ENCODE results near the gene SIGLEC7.
"Not testable (repeated sequence)": the region's sequence is repeated elsewhere in the genome, so short reads cannot be mapped to it uniquely, and the experiment has no call there.

Gene SIGLEC7

DNA sequence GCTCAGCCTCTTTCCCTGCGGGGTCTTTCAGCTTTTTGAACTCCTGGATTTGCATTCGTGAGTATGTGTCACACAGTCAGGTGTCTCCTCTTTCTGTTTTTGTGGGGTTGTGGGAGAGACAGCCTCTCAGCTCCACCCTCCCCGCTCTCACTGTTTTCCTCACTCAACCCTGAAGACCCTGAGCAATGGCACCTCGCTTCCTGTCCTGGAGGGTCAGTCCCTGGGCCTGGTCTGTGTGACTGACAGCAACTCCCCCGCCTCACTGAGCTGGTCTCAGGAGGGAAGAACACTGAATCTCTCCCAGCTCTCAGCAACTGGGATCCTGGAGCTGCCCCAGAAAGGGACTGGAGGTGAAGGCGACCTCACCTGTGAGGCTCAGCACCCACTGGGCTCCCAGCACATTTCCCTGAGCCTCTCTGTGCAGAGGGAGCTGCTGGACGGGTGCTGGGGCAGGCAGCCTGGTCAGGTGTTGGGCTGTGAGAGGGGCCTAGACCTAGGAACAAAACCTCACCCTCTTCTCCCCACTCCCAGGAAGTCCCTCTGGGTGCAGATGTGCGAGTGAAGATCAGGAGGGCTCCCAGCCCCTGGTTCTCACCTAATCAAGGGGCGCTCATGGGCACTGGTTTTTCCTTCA lies 4.2 kb upstream of the SIGLEC7 start:
- no peak for DNase-seq (ENCODE audit: low read depth in 2 of 2, low spot score in 1 of 2)

DNA sequence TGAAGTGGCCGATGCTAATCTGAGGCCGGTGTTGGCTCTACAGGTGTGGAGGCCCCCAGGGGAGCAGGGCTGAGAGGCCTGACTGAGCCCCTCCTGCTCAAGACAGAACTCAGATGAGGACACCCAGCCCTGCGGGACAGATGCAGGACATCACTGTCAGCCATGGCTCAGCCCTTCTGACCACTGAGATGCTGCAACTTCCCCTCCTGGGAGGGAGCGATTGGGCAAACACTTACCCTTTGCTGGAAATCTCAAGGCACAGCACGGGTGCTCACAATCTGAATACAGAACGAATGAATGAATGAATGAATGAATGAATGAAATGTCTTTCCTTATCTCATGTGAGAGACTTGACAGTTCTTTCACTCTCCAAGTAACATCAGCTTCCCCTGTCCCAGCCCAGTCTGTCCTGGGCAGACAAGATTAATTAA lies 3.5 kb upstream of the SIGLEC7 start:
- no peak for DNase-seq (ENCODE audit: low read depth in 2 of 2, low spot score in 1 of 2)

- no peak for DNase-seq (ENCODE audit: low read depth in 2 of 2, low spot score in 1 of 2)
Measured at GRCh38 chr19:51139299-51140014, 2.6 kb upstream of the SIGLEC7 start.

DNA sequence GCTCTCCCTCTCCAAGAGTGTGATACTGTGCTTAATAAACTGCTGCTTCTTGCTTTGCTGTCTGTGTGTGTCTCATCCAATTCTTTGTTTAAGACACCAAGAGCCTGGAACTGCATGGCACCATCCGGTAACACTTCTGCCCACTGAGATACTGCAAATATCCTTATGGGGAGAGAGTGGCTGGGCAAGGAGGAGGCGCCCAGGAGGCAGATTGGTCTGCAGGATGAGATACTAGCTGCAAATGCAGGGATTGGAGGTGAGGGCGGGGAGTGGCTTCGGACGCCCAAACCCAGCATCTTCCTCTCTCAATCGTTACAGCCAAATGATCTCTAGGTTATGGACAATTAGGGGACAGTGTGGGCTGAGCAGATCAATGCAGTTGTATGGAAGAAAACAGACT lies 1.7 kb upstream of the SIGLEC7 start:
- no peak for DNase-seq (ENCODE audit: low read depth in 2 of 2, low spot score in 1 of 2)

DNA sequence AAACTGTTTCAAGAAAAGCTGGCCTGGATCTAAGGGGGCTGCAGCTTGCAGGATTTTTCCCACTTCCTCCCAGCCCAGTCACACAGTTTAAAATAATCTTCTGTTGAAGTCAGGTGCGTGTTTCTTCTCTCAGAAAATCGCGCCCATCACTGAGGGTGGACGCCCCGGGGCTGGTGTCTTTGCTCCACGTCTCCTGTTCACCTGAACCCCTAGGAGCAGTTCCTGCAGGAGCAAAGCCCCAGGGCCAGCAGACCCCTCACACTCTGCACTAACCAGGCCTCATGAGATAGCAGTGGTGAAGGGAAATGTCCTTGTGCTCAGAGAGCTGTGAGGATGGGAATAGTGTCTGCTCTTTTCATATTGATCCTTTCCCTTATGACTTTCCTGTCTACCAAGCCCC lies 920 bp upstream of the SIGLEC7 start:
- no peak for DNase-seq (ENCODE audit: low read depth in 2 of 2, low spot score in 1 of 2)

GRCh38 chr19:51142809-51143475 lies 841 bp downstream of the SIGLEC7 start:
- not testable (repeated sequence) for DNase-seq (ENCODE audit: low read depth in 2 of 2, low spot score in 1 of 2)

- DNase-seq (ENCODE audit: low read depth in 2 of 2, low spot score in 1 of 2) = no peak
Measured at GRCh38 chr19:51143486-51143885, 1.4 kb downstream of the SIGLEC7 start.

DNA sequence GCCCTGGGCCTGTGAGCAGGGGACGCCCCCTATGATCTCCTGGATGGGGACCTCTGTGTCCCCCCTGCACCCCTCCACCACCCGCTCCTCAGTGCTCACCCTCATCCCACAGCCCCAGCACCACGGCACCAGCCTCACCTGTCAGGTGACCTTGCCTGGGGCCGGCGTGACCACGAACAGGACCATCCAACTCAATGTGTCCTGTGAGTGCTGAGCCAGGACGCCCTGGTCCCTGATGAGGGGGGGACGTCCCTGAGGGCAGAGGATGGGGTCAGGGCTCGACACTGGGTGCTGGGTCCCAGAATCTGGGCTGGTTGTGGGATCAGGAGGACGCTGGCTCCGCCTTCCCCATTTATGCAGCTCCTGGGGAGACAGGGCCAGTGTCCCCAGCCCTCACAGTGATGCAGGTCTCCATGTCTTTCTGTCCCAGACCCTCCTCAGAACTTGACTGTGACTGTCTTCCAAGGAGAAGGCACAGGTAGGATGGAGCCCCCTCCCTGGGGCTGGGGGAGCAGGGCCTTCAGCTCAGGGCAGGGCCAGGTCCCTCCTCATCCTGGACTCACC lies 2.5 kb downstream of the SIGLEC7 start:
- DNase-seq (ENCODE audit: low read depth in 2 of 2, low spot score in 1 of 2) = no peak

- DNase-seq (ENCODE audit: low read depth in 2 of 2, low spot score in 1 of 2) = no peak
Measured at GRCh38 chr19:51145916-51146493, 3.9 kb downstream of the SIGLEC7 start.

- DNase-seq (ENCODE audit: low read depth in 2 of 2, low spot score in 1 of 2) = no peak
Measured at GRCh38 chr19:51146751-51147150, 4.7 kb downstream of the SIGLEC7 start.

DNA sequence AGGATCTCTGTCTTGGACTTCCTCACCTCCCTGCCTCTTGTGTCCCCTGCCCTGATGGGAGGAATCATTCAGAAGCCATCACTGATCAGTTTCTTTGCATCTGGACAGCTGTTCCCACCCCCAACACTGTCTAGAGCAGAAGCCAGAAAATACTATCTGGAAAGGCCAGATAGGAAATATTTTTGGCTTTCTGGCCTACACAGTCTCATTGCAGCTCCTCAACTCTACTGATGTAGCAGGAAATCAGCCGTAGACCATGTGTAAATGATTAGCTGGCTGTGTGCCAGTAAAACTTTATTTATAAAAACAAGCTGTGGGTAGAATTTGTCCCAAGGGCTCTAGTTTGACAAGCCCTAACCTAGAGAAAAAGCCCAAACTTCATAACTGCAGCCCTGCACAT lies 5.6 kb downstream of the SIGLEC7 start:
- DNase-seq (ENCODE audit: low read depth in 2 of 2, low spot score in 1 of 2) = no peak

GRCh38 chr19:51148580-51148979 lies 6.5 kb downstream of the SIGLEC7 start:
- no peak for DNase-seq (ENCODE audit: low read depth in 2 of 2, low spot score in 1 of 2)

DNA sequence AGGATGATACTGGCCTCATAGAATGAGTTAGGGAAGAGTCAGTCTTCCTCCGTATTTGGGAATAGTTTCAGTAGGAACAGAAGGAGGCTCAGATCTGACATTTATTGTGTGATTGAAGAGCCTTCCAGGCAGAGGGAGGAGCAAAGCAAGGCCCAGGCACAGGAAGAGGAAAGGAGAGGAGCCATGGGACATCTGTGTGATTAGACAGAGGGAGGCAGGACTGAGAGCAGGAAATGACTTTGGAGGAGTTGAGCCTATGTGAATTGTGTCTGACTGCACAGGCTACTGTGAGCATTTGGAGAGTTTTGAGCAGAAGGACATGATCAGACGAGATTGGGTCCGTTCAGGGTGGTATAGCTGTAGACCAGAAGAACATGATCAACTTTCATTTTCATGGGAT lies 8.5 kb downstream of the SIGLEC7 start:
- no peak for DNase-seq (ENCODE audit: low read depth in 2 of 2, low spot score in 1 of 2)

DNA sequence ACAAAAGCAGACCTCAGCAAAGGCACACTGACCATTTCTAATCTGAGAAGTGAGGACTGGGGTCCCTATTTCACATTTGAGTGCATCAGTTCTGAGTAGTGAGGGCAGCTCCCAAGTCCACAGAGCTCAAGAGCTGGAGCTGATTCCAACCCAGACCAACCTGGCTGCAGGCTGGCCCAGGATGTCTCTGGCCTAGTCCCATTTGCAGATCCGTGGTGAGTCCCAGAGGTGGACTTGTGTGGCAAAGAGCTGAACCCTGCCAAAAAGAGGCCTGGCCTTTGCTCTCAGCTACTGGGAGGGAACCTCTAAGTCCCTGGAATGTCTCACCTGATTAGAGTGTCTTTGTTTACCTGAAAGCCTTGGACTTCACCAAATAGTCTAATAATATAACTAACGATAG lies 14.6 kb downstream of the SIGLEC7 start:
- DNase-seq (ENCODE audit: low read depth in 2 of 2, low spot score in 1 of 2) = no peak

DNA sequence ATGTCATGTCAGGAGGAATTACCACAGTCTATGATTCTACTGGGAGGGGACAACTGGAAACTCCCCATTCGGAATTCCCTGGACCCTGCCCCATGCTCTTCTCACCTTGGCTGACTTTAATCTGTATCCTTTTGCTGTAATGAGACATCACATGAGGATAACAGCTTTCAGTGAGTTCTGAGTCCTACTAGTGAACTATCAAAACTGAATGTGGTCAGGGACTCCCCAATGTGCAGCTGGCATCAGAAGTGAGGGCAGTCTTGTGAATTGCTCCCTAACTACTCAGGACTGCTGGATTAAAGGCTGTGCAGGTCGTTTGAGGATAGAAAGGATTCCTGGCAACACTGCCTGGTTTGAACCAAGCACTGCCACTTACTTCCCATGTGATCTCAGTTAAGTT lies 15.2 kb downstream of the SIGLEC7 start:
- DNase-seq (ENCODE audit: low read depth in 2 of 2, low spot score in 1 of 2) = no peak

GRCh38 chr19:51158474-51159129 lies 16.5 kb downstream of the SIGLEC7 start:
- DNase-seq (ENCODE audit: low read depth in 2 of 2, low spot score in 1 of 2) = peak; percentile 54 to 65

DNA sequence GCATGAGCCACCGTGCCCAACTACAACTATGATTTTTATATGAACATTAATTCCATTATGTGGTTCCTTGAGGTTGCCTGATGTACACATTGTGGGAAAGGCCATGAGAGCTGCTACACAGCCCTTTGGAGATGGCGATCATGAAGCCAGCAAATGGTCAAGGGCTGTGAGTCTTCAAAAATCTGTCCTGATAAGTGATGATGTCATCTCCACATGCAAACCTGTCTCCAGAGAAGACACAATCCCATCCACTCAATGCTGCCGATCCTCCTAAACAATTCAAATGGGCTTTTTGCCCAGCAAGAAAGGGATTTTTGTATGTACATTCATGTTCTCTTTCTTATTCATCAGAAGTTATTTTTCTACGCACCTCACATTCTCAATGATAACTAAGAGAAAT lies 17.6 kb downstream of the SIGLEC7 start:
- no peak for DNase-seq (ENCODE audit: low read depth in 2 of 2, low spot score in 1 of 2)

DNA sequence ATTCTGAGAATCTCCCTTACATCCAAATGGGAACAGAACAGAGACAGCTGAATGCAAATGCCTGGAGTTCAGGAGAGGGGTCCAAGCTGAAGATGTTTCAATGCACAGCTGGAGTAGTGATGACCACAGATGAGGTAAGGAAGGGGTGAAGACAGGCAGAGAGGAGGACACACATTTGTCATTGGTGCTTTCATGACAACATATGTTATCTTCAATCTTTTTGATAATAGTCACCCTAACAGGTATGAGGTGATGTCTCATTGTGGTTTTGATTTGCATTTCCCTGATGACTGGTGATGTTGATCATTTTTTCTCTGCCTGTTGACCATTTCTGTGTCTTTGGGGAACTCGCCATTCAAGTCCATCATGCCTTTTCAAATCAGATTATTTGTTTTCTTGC lies 19.2 kb downstream of the SIGLEC7 start:
- DNase-seq (ENCODE audit: low read depth in 2 of 2, low spot score in 1 of 2) = no peak

GRCh38 chr19:51161867-51162496 lies 19.9 kb downstream of the SIGLEC7 start:
- DNase-seq (ENCODE audit: low read depth in 2 of 2, low spot score in 1 of 2) = no peak

DNA sequence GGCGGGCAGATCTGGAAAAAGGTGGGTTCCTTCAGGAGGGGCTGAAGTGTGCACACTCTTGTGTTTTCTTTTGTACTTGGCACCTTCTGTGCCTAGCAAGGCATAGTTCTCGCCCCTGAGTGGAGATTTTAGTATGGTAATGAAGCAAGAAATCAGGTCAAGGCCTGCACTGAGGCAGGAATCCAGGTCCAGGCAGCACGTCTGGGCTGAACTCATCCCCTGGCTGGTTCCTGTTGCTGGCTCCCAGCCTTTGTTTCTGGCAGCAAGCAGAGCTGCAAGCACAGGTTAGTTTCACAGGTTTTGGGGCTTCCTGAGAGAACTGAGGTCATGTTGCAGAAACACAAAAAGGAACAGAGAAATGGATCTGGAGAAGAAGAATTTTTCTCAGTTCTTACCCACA lies 21.2 kb downstream of the SIGLEC7 start:
- no peak for DNase-seq (ENCODE audit: low read depth in 2 of 2, low spot score in 1 of 2)

GRCh38 chr19:51164215-51164614 lies 22.1 kb downstream of the SIGLEC7 start:
- DNase-seq (ENCODE audit: low read depth in 2 of 2, low spot score in 1 of 2) = no peak
